CD4-positive, alpha-beta T cell treated with Interferon alpha-2 for 1 hour (primary cell): Measurements from ENCODE around the gene BCL2L12.
"Not testable (repeated sequence)": the region's sequence is repeated elsewhere in the genome, so short reads cannot be mapped to it uniquely, and the experiment has no call there.

Source experiments
- DNase-seq, 2 donors: peaks; one replicate each; pipeline ENCODE4 v3.0.0-alpha.2; 2020 to 2022

BCL2L12 gene

GRCh38 chr19:49665351-49666119, at the start of gene BCL2L12, which contains the start of gene IRF3:
TSS of gene BCL2L12 (plus strand) at chr19:49665933. CDS start at chr19:49666693, 760 bp downstream.
TSS of gene IRF3 (minus strand) at chr19:49665857. CDS start at chr19:49664838, 1,019 bp downstream.
- DNase-seq = peak; percentile 98 to 99

DNA sequence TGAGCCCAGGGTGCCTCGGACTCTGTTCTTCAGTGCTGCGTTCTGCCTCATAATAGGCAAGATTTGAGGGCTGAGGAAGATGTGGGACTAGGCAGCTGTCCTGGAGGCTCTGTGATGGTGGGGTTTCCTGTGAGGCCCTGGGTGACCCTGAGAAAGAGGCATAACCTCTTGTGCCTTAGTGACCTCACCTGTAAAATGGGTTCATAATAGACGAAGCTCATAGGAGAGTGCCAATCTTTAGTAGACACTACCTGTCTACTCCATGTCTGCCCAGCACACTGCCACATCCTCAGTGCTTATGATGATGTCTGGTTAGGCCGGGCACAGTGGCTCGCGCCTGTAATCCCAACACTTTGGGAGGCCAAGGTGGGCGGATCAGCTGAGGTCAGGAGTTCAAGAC, 49.2 kb upstream of the BCL2L12 start:
- no peak for DNase-seq

DNA sequence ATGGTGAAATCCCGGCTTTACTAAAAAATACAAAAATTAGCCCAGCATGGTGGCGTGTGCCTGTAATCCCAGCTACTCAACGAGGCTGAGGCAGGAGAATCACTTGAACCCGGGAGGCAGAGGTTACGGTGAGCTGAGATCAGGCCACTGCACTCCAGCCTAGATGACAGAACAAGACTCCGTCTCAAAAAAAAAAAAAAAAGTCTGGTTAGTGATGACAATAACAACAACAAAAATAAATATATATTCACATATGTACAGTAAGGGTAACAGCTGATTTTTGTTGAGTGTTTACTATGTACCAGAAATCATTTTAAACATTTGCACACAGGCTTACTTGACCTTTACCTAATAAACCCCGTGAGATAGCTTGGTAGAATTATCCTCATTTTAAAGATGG, 48.8 kb upstream of the BCL2L12 start:
- DNase-seq = no peak

DNA sequence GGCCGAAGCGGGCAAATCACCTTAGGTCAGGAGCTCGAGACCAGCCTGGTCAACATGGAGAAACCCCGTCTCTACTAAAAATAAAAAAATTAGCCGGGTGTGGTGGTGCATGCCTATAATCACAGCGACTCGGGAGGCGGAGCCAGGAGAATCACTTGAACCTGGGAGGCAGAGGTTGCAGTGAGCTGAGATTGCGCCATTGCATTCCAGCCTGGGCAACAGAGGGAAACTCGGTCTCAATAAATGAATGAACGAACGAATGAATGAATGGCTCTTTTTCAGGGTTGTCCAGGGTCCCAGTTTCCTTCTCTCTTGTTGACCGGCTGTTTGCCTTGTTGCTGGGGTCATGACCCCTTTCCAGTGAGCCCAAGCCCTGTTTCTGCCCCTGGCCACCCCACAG, 47.9 kb upstream of the BCL2L12 start:
- not testable (repeated sequence) for DNase-seq

GRCh38 chr19:49624967-49625910, 40.5 kb upstream of the BCL2L12 start:
- DNase-seq = no peak

DNA sequence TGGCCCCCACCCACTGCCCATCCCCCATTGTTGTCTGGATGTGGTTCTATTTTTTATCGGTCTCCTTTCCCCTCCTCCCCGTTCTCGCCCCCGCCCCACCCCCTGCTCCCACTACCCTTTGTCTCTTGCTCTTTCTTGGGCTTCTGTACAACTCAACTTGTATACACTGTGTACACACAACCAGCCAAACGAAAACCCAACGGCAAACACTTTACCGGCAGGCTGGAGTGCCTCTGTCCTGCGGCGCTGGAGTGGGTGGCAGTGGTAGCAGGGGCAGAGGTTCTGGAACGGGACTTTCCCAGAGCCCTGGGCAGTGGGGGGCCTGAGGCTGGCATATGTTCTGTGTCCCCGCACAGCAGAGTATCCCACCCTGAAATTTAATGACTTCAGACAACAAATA, 39.5 kb upstream of the BCL2L12 start:
- no peak for DNase-seq

- no peak for DNase-seq
These were observed 36.1 kb upstream of the BCL2L12 start for GRCh38 chr19:49629659-49630058.

GRCh38 chr19:49631014-49631588, 34.6 kb upstream of the BCL2L12 start:
- no peak for DNase-seq

- no peak for DNase-seq
These were observed 34.0 kb upstream of the BCL2L12 start for GRCh38 chr19:49631610-49632192.

GRCh38 chr19:49632576-49632975, 33.2 kb upstream of the BCL2L12 start:
- DNase-seq = no peak

GRCh38 chr19:49633273-49633672, 32.5 kb upstream of the BCL2L12 start:
- not testable (repeated sequence) for DNase-seq

- no peak for DNase-seq
These were observed 30.1 kb upstream of the BCL2L12 start for GRCh38 chr19:49635530-49636232.

DNA sequence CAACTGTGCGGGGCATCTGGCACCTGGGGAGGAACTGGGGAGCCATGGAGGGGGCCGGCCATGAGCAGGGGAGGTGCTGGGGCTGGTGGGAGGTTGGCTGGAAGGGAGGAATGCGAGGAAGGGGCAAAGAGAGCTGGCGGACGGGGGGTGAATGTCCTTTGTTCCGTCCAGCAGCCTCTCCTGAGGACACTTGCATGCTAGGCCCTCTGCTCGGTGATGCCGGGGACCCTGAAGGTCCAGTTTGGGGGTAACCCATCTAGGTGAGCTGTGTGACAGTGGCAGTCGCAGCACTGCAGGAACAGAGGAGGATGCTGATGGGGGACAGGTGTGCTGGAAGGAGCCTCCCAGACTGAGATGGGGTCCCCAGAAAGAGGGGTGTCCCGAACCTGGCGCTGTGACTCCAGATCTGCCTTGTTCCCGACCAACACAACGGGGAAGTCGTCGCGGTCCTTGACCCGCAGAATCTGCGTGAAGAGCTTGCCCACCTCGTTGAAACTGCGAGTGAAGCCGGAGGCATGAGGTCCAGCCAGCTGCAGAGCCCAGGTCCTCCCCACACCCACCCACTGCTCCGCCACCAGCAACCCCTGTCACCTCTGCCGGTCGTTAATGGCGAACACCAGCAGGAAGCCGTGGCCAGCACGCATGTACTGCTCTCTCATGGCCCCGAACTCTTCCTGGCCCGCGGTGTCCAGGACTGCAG, 29.4 kb upstream of the BCL2L12 start:
- no peak for DNase-seq

- no peak for DNase-seq
These were observed 27.7 kb upstream of the BCL2L12 start for GRCh38 chr19:49637821-49638738.

- no peak for DNase-seq
These were observed 26.2 kb upstream of the BCL2L12 start for GRCh38 chr19:49639401-49640112.

DNA sequence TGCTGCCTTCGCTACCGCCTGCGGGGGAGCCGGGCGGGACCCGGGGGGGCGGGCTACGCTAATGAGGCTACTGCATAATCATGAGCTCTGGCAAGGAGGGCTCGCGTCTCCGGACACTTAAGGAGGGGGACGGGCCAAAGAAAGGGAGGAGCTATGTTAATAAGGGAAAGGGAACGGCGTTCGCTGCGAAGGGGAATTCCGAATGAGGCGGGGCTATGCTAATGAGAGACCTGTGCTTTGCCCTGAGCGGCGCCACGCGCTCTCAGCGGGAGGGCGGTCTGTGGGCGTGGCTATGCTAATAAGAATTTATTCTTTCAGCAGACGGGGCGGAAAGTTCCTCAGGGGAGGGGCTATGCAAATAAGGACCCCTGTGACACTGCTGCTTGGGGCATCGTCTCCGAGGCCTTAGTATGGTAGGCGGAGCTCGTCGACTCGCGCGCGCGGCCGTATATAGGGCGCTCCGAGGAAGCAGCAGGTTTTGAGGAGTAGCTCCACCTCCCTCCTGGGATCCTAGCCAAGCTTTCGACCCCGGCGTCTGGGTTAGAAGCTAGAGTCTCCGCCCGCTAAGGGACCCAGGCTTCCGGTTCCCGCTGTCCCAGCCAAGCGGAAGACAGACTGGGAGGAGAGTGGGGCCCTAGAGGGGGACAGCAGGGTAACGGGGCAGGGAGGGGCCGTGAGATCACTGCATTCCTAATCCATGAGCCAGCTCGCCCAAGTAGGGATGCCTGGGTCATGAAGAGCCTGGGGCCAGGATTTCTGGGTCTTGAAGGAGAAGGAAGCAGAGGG, 25.4 kb upstream of the BCL2L12 start, which contains the start of gene RRAS:
Gene RRAS, minus strand, starts transcription at position 31 of the 786 bp plus-strand sequence. CDS start 45 bp downstream, outside the sequence.
- DNase-seq = peak; percentile 100

DNA sequence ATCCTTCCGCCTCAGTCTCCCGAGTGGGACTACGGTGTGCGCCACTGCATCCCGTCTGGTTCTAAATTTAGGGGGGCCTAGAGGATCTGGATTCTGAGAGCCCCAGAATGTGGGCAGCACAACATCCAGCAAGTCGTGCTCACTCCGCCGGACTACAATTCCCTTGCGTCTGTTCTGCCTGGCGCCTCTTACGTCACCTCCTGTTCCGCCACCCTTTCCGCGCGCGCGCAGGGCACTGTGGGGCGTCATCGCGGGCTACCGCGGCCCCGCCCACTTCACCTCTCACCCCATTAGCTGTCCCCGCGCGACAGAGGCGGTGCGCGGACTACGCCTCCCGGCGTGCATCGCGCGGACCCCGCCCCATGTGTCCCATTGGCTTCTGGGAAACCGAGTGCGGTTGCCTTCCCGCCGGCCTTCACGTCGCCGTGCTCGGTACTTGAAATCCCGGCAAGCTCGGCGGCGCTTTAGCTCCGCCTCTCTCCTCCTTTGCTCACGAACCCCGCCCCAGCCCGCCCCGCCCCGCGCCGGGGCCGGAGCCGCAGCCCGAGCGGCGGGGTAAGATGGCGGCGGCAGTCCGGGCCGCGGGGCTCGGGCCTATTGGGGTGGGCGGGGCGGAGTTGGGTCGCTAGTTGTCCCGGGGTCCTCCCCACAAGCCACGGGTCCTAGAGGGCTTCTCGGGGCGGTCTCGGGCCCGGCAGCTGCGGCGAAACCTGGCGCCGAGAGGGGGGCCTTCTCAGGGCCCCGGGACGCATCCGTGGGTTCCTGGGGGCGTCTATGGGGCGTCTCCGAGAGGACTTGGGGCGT, 23.8 kb upstream of the BCL2L12 start, which contains the start of gene SCAF1:
Gene SCAF1, plus strand, starts transcription at position 522 of the 804 bp plus-strand sequence. CDS start 2,818 bp downstream, outside the sequence.
- peak; percentile 100 for DNase-seq
